Activated CD8-positive, alpha-beta T cell treated with anti-CD3 and anti-CD28 coated beads for 36 hours (primary cell): ENCODE measurements around the gene DLX3. TPM values are rescaled to one million over a fixed set of nuclear protein-coding genes. Genes with fewer than 3 reads are reported as not detected.

ENCODE experiments used
- ATAC-seq: fragments of 200-7000 bp; cut with Tn5 transposase; one replicate; pipeline ENCODE4 v1.10.0; 2021; ENCODE audit warnings: mild to moderate bottlenecking, moderate library complexity
- CTCF ChIA-PET: fragments of 350-600 bp; sonication (Branson Sonifier 250); formaldehyde crosslinking; loops from one replicate; lab custom pipeline; 2021; ENCODE audit warnings: antibody characterized with exemption; lab: Charles Lee
- POLR2A ChIA-PET: fragments of 350-600 bp; sonication (Branson Sonifier 250); formaldehyde crosslinking; loops from one replicate; lab custom pipeline; 2021; ENCODE audit warnings: antibody characterized with exemption; lab: Charles Lee
- DNase-seq: peaks from one replicate; pipeline ENCODE4 v3.0.0-alpha.2; 2020
- H3K27ac Mint-ChIP-seq: one replicate; pipeline ENCODE4 v1.8.0; 2021; ENCODE audit warnings: mild to moderate bottlenecking, mixed read lengths
- H3K27me3 Mint-ChIP-seq: one replicate; pipeline ENCODE4 v1.8.0; 2021; ENCODE audit warnings: mixed read lengths
- H3K36me3 Mint-ChIP-seq: one replicate; pipeline ENCODE4 v1.8.0; 2021; ENCODE audit warnings: low read depth, mixed read lengths
- H3K4me1 Mint-ChIP-seq: one replicate; pipeline ENCODE4 v1.8.0; 2021; ENCODE audit warnings: low read depth, mixed read lengths
- H3K4me3 Mint-ChIP-seq: one replicate; pipeline ENCODE4 v1.8.0; 2021; ENCODE audit warnings: mild to moderate bottlenecking, moderate library complexity, mixed read lengths
- H3K9me3 Mint-ChIP-seq: one replicate; pipeline ENCODE4 v1.8.0; 2021; ENCODE audit warnings: mixed read lengths
- CTCF ChIP-seq: fragments of 200-600 bp; IDR thresholded peaks from one replicate; pipeline ENCODE4 v1.8.0; 2022; ENCODE audit warnings: antibody characterized with exemption, mild to moderate bottlenecking
- intact Hi-C: fragments of 100-400 bp; cut with micrococcal nuclease; formaldehyde crosslinking; loops from one replicate; pipeline ENCODE4 v1.10.0; 2022
- total RNA-seq, 2 experiments: library from RNA; stranded (reverse); gene quantifications; one replicate each; pipeline ENCODE4 v1.2.3, GENCODE V29; 2021

The DLX3 gene
- total RNA-seq, 2 experiments from 2014 or later = not detected

GRCh38 chr17:49967621-49968404 lies 27.2 kb downstream of the DLX3 start:
- no peak for ATAC-seq
- intact Hi-C loops = no loop called here
- POLR2A ChIA-PET = interaction anchor here (0.6 to 1.9 kb wide), 2 partner anchors 11 to 364 kb away, joined by 3 to 4 read pairs; no protein-coding TSS in a partner anchor
- Mint-ChIP-seq H3K4me3 (peak overlapping the region; percentile 82), H3K9me3 (no peaks in the 10 kb centered on the region), H3K4me1 (peaks cover 51% of the 10 kb centered on the region), H3K36me3 (no peaks in the 10 kb centered on the region), H3K27ac (no peak overlapping the region), H3K27me3 (peaks cover 79% of the 10 kb centered on the region)
- CTCF ChIA-PET = interaction anchor here (0.7 to 4.5 kb wide), 4 partner anchors 15 to 126 kb away, joined by 3 to 35 read pairs (median 10); partner anchors contain the start of gene DLX3
- no peak for DNase-seq
- no peak for TF ChIP-seq CTCF

GRCh38 chr17:49967205-49967604 lies 27.8 kb downstream of the DLX3 start:
- no peak for TF ChIP-seq CTCF
- intact Hi-C loops = no loop called here
- Mint-ChIP-seq H3K4me3 (no peak overlapping the region), H3K9me3 (no peaks in the 10 kb centered on the region), H3K4me1 (peaks cover 51% of the 10 kb centered on the region), H3K36me3 (no peaks in the 10 kb centered on the region), H3K27ac (no peak overlapping the region), H3K27me3 (peaks cover 80% of the 10 kb centered on the region)
- no peak for DNase-seq
- ATAC-seq = no peak
- POLR2A ChIA-PET = interaction anchor here (0.6 to 1.9 kb wide), 2 partner anchors 10 to 364 kb away, joined by 3 to 4 read pairs; no protein-coding TSS in a partner anchor
- CTCF ChIA-PET = interaction anchor here (0.7 to 4.5 kb wide), 4 partner anchors 15 to 127 kb away, joined by 3 to 35 read pairs (median 10); partner anchors contain the start of gene DLX3

GRCh38 chr17:49966767-49967166 lies 28.3 kb downstream of the DLX3 start:
- CTCF ChIA-PET = interaction anchor here (0.7 to 4.5 kb wide), 6 partner anchors 10 to 127 kb away, joined by 3 to 35 read pairs (median 4); partner anchors contain the start of gene DLX3
- Mint-ChIP-seq H3K27me3 (peaks cover 79% of the 10 kb centered on the region), H3K4me1 (peaks cover 50% of the 10 kb centered on the region), H3K27ac (no peak overlapping the region), H3K36me3 (no peaks in the 10 kb centered on the region), H3K4me3 (no peak overlapping the region), H3K9me3 (no peaks in the 10 kb centered on the region)
- intact Hi-C loops = no loop called here
- ATAC-seq (no peak), DNase-seq (no peak)
- POLR2A ChIA-PET = interaction anchor here (0.6 to 1.9 kb wide), 2 partner anchors 10 to 363 kb away, joined by 3 to 4 read pairs; no protein-coding TSS in a partner anchor
- TF ChIP-seq CTCF = no peak

DNA sequence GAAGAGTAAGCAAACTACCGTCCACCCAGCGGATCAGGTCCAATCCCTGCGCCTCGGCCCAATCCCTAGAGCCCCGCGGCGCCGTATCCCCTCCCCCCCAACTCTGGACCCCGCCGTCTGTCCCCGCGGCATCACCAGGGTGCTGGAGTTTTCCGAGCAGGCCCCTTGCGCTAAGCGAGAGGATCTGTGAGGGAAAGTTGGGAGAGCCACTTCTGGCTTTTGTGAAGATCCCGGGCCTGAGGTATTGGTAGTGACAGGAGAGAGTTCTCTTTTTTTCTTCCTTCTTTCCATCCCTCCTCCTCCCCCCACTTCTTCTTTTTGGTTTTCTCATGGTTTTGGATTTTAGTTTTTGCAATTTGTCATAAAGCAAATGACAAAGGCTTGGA lies 29.5 kb downstream of the DLX3 start:
- no peak for ATAC-seq
- Mint-ChIP-seq H3K9me3 (no peaks in the 10 kb centered on the region), H3K27me3 (peaks cover 68% of the 10 kb centered on the region), H3K27ac (no peak overlapping the region), H3K4me1 (peaks cover 41% of the 10 kb centered on the region), H3K4me3 (no peak overlapping the region), H3K36me3 (no peaks in the 10 kb centered on the region)
- intact Hi-C loops = no loop called here
- POLR2A ChIA-PET = interaction anchor here (0.6 kb wide), 1 partner anchor 239 kb away, joined by 5 read pairs; no protein-coding TSS in a partner anchor
- DNase-seq = no peak
- no peak for TF ChIP-seq CTCF
- CTCF ChIA-PET = interaction anchor here (1.3 to 4.5 kb wide), 3 partner anchors 13 to 85 kb away, joined by 4 to 35 read pairs (median 18); no protein-coding TSS in a partner anchor
